ENCODE results near the gene ILDR1. TPM values are rescaled to one million over a fixed set of nuclear protein-coding genes. Genes with fewer than 3 reads are reported as not detected.

The ILDR1 gene
- total RNA-seq (2022; extraction: Qiagen RNA extraction; ENCODE audit: low read depth): not detected in 5 replicates

GRCh38 chr3:122021811-122022401, at the start of gene ILDR1:
ILDR1 (minus strand) TSS chr3:122022247; CDS start chr3:122022077, 170 bp downstream.

GRCh38 chr3:122055215-122055614, 33.2 kb upstream of the ILDR1 start, which contains the start of gene CD86:
CD86 (plus strand) TSS chr3:122055362; CDS start chr3:122055490, 128 bp downstream.

Other genes with a start within 250 kb of the ILDR1 start
- 7.4 to 11.4 TPM (median 10.6 TPM) in 5 replicates for gene IQCB1, start 187.2 kb downstream of the ILDR1 start, total RNA-seq (2022; extraction: Qiagen RNA extraction; ENCODE audit: low read depth)
- 1.7 to 3.2 TPM (median 1.9 TPM) in 5 replicates for gene EAF2, start 187.0 kb downstream of the ILDR1 start, total RNA-seq (2022; extraction: Qiagen RNA extraction; ENCODE audit: low read depth)
- 0.08 to 0.27 TPM (median 0.26 TPM) in 4 of 5 replicates, not detected in the other for gene SLC15A2, start 127.8 kb downstream of the ILDR1 start, total RNA-seq (2022; extraction: Qiagen RNA extraction; ENCODE audit: low read depth)
- gene CD86, start 33.1 kb upstream of the ILDR1 start, total RNA-seq (2022; extraction: Qiagen RNA extraction; ENCODE audit: low read depth): not detected in 5 replicates
- not detected in 5 replicates for gene CASR, start 161.4 kb upstream of the ILDR1 start, total RNA-seq (2022; extraction: Qiagen RNA extraction; ENCODE audit: low read depth)

Measured in A549 treated with RU486 at 1 μM for 4 hours (cell line).